Caco-2 (cell line): ENCODE results near the gene ZBTB24. TPM values are rescaled to one million over a fixed set of nuclear protein-coding genes. Genes with fewer than 3 reads are reported as not detected.
A peak's percentile ranks its signal among the peaks of the same experiment; 100 is the strongest.

ENCODE experiments used
- BruUV-seq: library from RNA; stranded (reverse); fragments of 400-500 nt; replicated peaks from 2 replicates; lab custom pipeline; 2021; lab: Mats Ljungman, UMichigan
- CTCF ChIA-PET: fragments of 300-600 bp; sonication (Branson Sonifier 250); formaldehyde crosslinking; loops from one replicate; lab custom pipeline; 2022; ENCODE audit warnings: antibody characterized with exemption; lab: Charles Lee
- POLR2A ChIA-PET: fragments of 300-600 bp; sonication (Branson Sonifier 250); formaldehyde crosslinking; loops from one replicate; lab custom pipeline; 2022; ENCODE audit warnings: antibody characterized with exemption; lab: Charles Lee
- DNase-seq, 2 experiments: peaks; one replicate each; pipeline versions ENCODE4 v3.0.0 to v3.0.0-alpha.2; 2020 to 2022
- H3K27me3 ChIP-seq: replicated peaks from 2 replicates; pipeline ENCODE4 v1.6.0; 2011; ENCODE audit warnings: low read length; ENCODE audit not compliant: control insufficient read depth, insufficient read depth
- H3K36me3 ChIP-seq: 2 replicates; pipeline ENCODE4 v1.5.1; 2011; ENCODE audit warnings: low read length; ENCODE audit not compliant: control insufficient read depth, insufficient read depth
- H3K4me1 ChIP-seq: fragments of 250-450 bp; sonication (Bioruptor Pico); 2 replicates; pipeline ENCODE4 v1.5.1; 2020; ENCODE audit warnings: mild to moderate bottlenecking
- H3K4me3 ChIP-seq: 2 replicates; pipeline ENCODE4 v1.5.1; 2011; ENCODE audit warnings: low read depth, mild to moderate bottlenecking, control low read depth, low read length
- H3K9me3 ChIP-seq: fragments of 250-450 bp; sonication (Bioruptor Pico); 2 replicates; pipeline ENCODE4 v1.5.1; 2020; ENCODE audit warnings: mild to moderate bottlenecking, moderate library complexity
- H3K27ac Mint-ChIP-seq: one replicate; pipeline ENCODE4 v1.8.0; 2022; ENCODE audit warnings: mixed read lengths; ENCODE audit not compliant: unreplicated experiment
- H3K27me3 Mint-ChIP-seq: one replicate; pipeline ENCODE4 v1.8.0; 2022; ENCODE audit warnings: mixed read lengths; ENCODE audit not compliant: insufficient read depth, unreplicated experiment
- H3K36me3 Mint-ChIP-seq: one replicate; pipeline ENCODE4 v1.8.0; 2022; ENCODE audit warnings: mild to moderate bottlenecking, mixed read lengths; ENCODE audit not compliant: insufficient read depth, unreplicated experiment
- H3K4me1 Mint-ChIP-seq: one replicate; pipeline ENCODE4 v1.8.0; 2022; ENCODE audit warnings: low read depth, mixed read lengths; ENCODE audit not compliant: unreplicated experiment
- H3K4me3 Mint-ChIP-seq: one replicate; pipeline ENCODE4 v1.8.0; 2022; ENCODE audit warnings: mild to moderate bottlenecking, moderate library complexity, mixed read lengths; ENCODE audit not compliant: unreplicated experiment
- H3K9me3 Mint-ChIP-seq: one replicate; pipeline ENCODE4 v1.8.0; 2022; ENCODE audit warnings: mixed read lengths; ENCODE audit not compliant: unreplicated experiment
- CTCF ChIP-seq, 2 experiments: fragments of 200-600 bp in 1 of 2; IDR thresholded peaks; 1 replicate in 1 of 2; 2 replicates in 1 of 2; pipeline versions ENCODE4 v1.5.1 to v1.8.0; 2011 to 2022; ENCODE audit warnings: antibody characterized with exemption in 1 of 2, control low read depth in 1 of 2, inconsistent platforms in 1 of 2, low read depth in 1 of 2, low read length in 1 of 2, mild to moderate bottlenecking in 1 of 2, moderate library complexity in 1 of 2; ENCODE audit not compliant: insufficient read depth in 1 of 2, severe bottlenecking in 1 of 2, unreplicated experiment in 1 of 2
- intact Hi-C: fragments of 100-400 bp; cut with micrococcal nuclease; formaldehyde crosslinking; loops from one replicate; pipeline ENCODE4 v1.10.0; 2022; ENCODE audit not compliant: unreplicated experiment
- total RNA-seq: library from RNA; stranded (reverse); gene quantifications from 2 replicates; pipeline ENCODE4 v1.2.3, GENCODE V29; 2022

The ZBTB24 gene
- total RNA-seq, 1 experiment from 2014 or later: 10.3 TPM

GRCh38 chr6:109445382-109445781 lies 37.6 kb downstream of the ZBTB24 start:
- no peaks in the 10 kb centered on the region for H3K9me3 Mint-ChIP-seq
- TF ChIP-seq CTCF (IDR thresholded peaks at IDR 0.05; ENCODE audit: insufficient read depth in 1 of 2, low read depth in 1 of 2, low read length in 1 of 2, severe bottlenecking in 1 of 2, unreplicated experiment in 1 of 2): no peak
- Histone ChIP-seq H3K4me3 (no peak overlapping the region), H3K36me3 (no peaks in the 10 kb centered on the region), H3K9me3 (no peaks in the 10 kb centered on the region), H3K27me3 (no peaks in the 10 kb centered on the region), H3K4me1 (peaks cover 7% of the 10 kb centered on the region)
- intact Hi-C loops: loop anchor here (5.0 to 10.0 kb wide), 2 partner anchors 37 to 261 kb away; partner anchors contain the start of gene ZBTB24
- no peaks in the 10 kb centered on the region for H3K27me3 Mint-ChIP-seq
- BruUV-seq: no TSS peak
- H3K4me3 Mint-ChIP-seq: no peak overlapping the region
- H3K36me3 Mint-ChIP-seq: peaks cover 15% of the 10 kb centered on the region
- no peak overlapping the region for H3K27ac Mint-ChIP-seq
- ChIA-PET POLR2A (no interaction called here), CTCF (interaction anchor here (1.0 kb wide), 1 partner anchor 61 kb away, joined by 3 read pairs; no protein-coding TSS in a partner anchor)
- no peaks in the 10 kb centered on the region for H3K4me1 Mint-ChIP-seq
- DNase-seq: no peak

GRCh38 chr6:109443425-109443950 lies 39.5 kb downstream of the ZBTB24 start:
- Histone ChIP-seq H3K36me3 (no peaks in the 10 kb centered on the region), H3K9me3 (no peaks in the 10 kb centered on the region), H3K27me3 (no peaks in the 10 kb centered on the region), H3K4me3 (no peak overlapping the region), H3K4me1 (peaks cover 7% of the 10 kb centered on the region)
- intact Hi-C loops: loop anchor here (10.0 kb wide), 1 partner anchor 259 kb away; no protein-coding TSS in a partner anchor
- DNase-seq: no peak
- TF ChIP-seq CTCF (IDR thresholded peaks at IDR 0.05; ENCODE audit: insufficient read depth in 1 of 2, low read depth in 1 of 2, low read length in 1 of 2, severe bottlenecking in 1 of 2, unreplicated experiment in 1 of 2): no peak
- CTCF ChIA-PET: interaction anchor here (0.6 kb wide), 1 partner anchor 1880 kb away, joined by 3 read pairs; no protein-coding TSS in a partner anchor
- Mint-ChIP-seq H3K4me1 (no peaks in the 10 kb centered on the region), H3K27me3 (no peaks in the 10 kb centered on the region), H3K4me3 (no peak overlapping the region), H3K36me3 (peaks cover 8% of the 10 kb centered on the region), H3K27ac (no peak overlapping the region), H3K9me3 (no peaks in the 10 kb centered on the region)
- POLR2A ChIA-PET: no interaction called here
- no TSS peak for BruUV-seq

DNA sequence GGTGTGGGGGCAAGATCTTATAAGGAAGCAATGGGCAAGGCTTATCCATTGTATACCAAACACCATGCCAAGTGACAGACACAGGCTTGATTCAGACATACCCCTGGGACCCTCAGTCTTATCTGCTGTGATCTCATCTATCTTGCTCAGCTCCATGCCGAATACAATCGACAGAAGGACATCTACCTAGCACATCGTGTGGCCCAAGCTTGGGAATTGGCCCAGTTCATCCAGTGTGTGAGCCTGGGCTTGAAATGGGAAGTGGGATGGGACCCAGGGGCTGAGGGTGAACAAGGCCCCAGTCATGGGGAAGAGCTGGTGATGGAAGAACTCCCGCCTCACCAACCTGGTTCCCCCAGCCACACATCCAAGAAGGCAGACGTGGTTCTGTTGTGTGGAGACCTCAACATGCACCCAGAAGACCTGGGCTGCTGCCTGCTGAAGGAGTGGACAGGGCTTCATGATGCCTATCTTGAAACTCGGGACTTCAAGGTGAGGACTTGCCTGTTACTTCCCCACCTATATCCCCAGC lies 40.6 kb downstream of the ZBTB24 start:
- peak overlapping the region; percentile 96 for H3K4me3 Mint-ChIP-seq
- no peaks in the 10 kb centered on the region for H3K27me3 ChIP-seq
- H3K9me3 Mint-ChIP-seq: no peaks in the 10 kb centered on the region
- H3K27me3 Mint-ChIP-seq: no peaks in the 10 kb centered on the region
- H3K36me3 Mint-ChIP-seq: peaks cover under 1% of the 10 kb centered on the region
- no peak overlapping the region for H3K27ac Mint-ChIP-seq
- H3K4me1 ChIP-seq: peaks cover 7% of the 10 kb centered on the region
- TF ChIP-seq CTCF (IDR thresholded peaks at IDR 0.05; ENCODE audit: insufficient read depth in 1 of 2, low read depth in 1 of 2, low read length in 1 of 2, severe bottlenecking in 1 of 2, unreplicated experiment in 1 of 2): no peak
- intact Hi-C loops: loop anchor here (10.0 kb wide), 1 partner anchor 258 kb away; no protein-coding TSS in a partner anchor
- ChIA-PET POLR2A (no interaction called here), CTCF (interaction anchor here (0.8 kb wide), 1 partner anchor 13 kb away, joined by 3 read pairs; the partner anchor contains the start of gene MICAL1)
- no peaks in the 10 kb centered on the region for H3K4me1 Mint-ChIP-seq
- BruUV-seq: TSS peak; percentile 27
- DNase-seq: no peak
- H3K9me3 ChIP-seq: no peaks in the 10 kb centered on the region
- H3K4me3 ChIP-seq: no peak overlapping the region
- H3K36me3 ChIP-seq: no peaks in the 10 kb centered on the region
